HG03439 (cell line): ENCODE measurements around the gene UBA6.

Experiments used
- ATAC-seq: cut with Tn5 transposase; IDR thresholded peaks from one replicate; pipeline ENCODE4 v1.9.1; 2021; ENCODE audit warnings: mild to moderate bottlenecking, moderate library complexity; ENCODE audit not compliant: unreplicated experiment

The UBA6 gene

DNA sequence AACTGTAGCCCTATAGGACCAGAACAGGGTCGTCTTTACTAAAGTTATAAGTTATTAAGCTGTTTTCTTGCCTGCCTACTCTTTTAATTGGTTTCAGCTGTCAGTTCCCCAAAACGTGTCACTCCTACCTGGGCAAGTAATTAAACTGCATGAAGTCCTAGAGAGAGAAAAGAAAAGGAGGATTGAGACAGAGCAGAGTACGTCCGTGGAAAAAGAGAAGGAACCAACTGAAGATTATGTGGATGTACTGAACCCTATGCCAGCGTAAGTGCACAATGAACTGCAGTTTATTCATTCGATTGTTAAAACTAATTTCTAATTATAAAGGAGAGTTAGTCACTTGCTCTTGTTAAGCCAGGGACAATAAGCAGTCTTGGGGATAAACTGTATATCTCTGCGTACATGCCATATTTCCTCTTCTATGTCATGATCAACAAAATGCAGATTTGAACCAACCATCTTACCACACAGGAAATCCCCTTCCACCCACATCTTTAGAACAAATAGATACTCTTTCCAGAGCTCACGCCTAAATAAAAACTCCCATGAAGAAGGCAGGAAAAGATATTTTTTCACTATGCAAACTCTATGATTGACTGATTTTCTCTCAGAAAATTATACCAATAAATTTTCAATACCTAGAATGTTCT lies 119.6 kb downstream of the UBA6 start:
- ATAC-seq = peak; percentile 41

- ATAC-seq = no peak
Measured at GRCh38 chr4:67580577-67580976, 120.4 kb downstream of the UBA6 start.

- ATAC-seq = no peak
Measured at GRCh38 chr4:67576538-67576937, 124.4 kb downstream of the UBA6 start.

GRCh38 chr4:67576059-67576466 lies 124.9 kb downstream of the UBA6 start:
- ATAC-seq = no peak

DNA sequence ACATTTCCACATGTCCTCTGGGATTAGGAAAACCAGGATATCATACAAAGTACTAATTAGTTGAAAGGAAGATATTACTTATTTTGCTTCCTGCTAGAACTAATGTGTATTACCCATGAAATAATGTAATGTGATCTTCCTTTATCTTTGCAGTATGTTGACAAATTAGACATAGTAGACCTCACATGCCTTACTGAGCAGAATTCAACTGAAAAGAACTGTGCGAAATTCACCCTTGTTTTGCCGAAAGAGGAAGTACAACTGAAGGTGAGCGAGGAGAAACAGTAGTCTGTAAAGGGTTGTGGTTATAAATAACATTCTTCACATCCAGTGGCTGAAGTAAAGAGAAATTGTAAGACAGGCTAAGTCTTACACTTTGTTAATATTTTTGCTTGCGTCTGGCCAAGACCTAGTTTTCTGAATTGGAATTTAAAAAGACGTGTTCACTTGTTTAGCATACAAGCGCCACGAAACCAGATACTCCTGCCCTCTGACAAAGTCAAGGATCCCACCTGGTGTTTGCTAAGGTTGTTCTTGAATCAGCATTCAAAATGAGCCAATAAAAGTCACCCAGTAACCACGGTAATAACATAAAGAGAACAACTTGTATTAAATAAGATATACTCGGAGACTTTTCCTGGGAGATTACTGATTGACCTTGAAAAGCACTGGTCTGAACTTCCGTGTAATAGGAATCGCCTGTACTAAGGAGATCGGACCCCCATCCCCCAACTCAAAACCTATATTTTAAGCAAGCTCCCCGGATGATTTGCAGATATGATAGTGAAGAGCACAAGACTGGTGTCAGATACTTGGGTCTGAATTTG lies 125.5 kb downstream of the UBA6 start:
- peak; percentile 92 for ATAC-seq

DNA sequence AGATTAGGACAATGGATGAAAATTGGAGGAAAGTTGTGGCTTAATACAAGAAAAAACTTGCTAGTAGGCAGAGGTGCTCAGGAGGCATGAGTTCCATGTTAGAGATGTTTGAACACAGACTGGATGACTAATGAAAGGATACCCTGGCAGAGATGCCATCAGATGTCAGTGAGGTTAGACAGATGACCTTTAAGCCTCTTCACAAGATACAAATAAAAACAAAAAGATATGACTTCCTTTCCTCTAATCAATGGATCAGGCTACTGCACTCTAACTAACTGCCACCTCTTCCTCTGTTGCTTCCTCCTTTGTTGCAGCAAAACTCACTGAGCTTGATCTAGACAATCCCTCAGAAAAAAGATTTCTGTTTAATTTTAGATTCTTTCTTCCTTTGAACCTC lies 127.8 kb downstream of the UBA6 start:
- no peak for ATAC-seq

DNA sequence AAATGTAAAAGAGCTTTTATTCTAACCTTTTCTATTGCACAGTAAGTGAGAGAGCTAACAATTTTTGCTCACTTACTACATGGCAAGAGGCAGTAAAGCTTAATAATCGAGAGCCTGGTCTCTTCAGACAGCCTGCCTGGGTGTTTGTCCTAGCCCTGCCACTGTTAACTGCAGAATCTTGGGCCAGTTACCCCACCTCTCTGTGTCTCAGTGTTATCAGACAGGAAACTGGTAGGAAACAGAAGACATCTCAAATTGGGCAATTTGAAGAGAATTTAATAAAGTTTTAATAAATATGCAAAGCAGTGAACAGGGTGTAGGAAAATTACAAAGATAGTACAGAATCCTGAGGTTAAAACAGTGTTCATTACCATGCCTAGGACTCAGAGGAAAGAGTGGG lies 129.0 kb downstream of the UBA6 start:
- no peak for ATAC-seq

GRCh38 chr4:67570537-67570936 lies 130.4 kb downstream of the UBA6 start:
- no peak for ATAC-seq

DNA sequence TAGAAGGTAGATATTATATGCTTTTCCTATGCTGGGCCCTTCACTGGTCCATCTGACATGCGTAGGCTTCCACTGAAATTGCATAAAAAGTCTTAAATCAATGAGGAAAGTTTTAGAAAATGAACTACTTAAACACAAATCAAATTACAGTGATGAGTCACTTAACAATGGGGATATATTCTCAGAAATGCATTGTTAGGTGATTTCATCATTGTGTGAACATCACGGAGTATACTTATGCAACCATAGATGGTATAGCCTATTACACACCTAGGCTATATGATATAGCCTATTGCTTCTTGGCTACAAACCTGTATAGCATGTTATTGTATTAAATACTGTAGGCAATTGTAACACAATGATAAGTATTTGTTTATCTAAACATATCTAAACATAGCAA lies 132.1 kb downstream of the UBA6 start:
- no peak for ATAC-seq

DNA sequence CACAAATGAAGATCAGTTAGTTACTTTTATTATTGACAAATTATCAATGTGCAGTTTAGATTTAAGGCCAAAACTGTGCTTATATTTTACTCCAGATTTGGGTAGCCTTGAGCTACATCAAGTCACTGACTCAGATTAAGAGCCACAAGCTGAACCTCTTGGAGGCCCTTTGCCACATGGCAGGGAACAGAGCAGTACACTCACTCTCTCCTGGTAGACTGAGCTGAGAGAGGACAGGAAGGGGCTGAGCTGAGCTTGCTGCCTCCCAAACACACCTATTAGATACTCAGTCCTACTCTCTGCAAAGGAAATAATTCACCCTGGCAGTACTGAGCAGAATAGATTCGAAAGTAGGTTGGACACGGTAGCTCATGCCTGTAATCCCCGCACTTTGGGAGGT lies 134.6 kb downstream of the UBA6 start:
- ATAC-seq = no peak

GRCh38 chr4:67565284-67565683 lies 135.7 kb downstream of the UBA6 start:
- no peak for ATAC-seq
